Endothelial cell of umbilical vein (primary cell): Measurements from ENCODE around the gene EXOC3L1.

Experiments used
- CTCF ChIP-seq, 2 donors: IDR thresholded peaks; 1 replicate in 1 of 2; 2 replicates in 1 of 2; pipeline ENCODE4 v1.5.1; 2011; ENCODE audit warnings: low read length in 2 of 2, mild to moderate bottlenecking in 2 of 2, moderate library complexity in 2 of 2, control low read depth in 1 of 2, inconsistent platforms in 1 of 2, low read depth in 1 of 2; ENCODE audit not compliant: insufficient read depth in 1 of 2; ENCODE audit errors: extremely low read depth in 1 of 2
- EZH2 ChIP-seq: IDR thresholded peaks from 2 replicates; pipeline ENCODE4 v1.6.1; 2012; ENCODE audit warnings: borderline replicate concordance, low read depth, mild to moderate bottlenecking, moderate library complexity, low read length, inconsistent platforms; ENCODE audit not compliant: severe bottlenecking
- JUN ChIP-seq: IDR thresholded peaks from 2 replicates; pipeline ENCODE4 v1.6.1; 2011; ENCODE audit warnings: borderline replicate concordance, low read depth; ENCODE audit not compliant: insufficient read length, insufficient read depth
- POLR2A ChIP-seq: IDR thresholded peaks from 2 replicates; pipeline ENCODE4 v1.6.1; 2012; ENCODE audit warnings: low read depth, mild to moderate bottlenecking, control low read depth, low read length
- POLR2AphosphoS5 ChIP-seq: IDR thresholded peaks from 2 replicates; pipeline ENCODE4 v1.6.1; 2012; ENCODE audit warnings: low read depth, mild to moderate bottlenecking, control low read depth, low read length, moderate library complexity; ENCODE audit not compliant: insufficient read depth
- TF ChIP-seq, protein P1 (sequence below): IDR thresholded peaks from 2 replicates; pipeline ENCODE4 v1.6.1; 2011; ENCODE audit not compliant: insufficient read depth, insufficient read length

DNA sequence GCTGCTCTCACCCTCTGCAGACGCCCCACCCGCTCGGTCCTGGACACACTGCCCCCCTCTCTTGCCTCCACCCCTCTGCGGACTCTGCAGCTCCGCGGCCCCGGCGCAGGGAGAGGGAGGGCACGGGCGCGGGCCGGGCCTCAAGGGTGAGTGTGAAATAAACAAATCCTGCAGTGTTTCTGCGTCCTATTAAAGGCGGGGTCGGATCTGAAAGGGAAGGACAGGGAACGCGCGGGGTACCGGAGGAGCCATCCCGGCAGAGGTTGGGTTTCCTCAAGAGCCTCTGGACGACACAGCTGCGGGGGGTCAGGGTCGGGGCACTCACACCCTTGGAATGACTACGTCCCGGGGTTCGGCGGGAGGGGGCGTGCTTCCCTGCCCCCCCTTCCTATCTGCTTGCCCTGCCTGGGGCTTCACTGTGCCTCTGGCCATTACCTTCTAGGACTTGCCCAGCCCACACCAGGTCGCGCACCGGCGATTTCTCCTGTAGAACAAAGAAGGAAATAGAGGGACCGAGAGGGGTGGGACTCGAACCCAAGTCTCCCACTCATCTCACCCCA lies 25.9 kb downstream of the EXOC3L1 start:
- TF ChIP-seq CTCF (IDR thresholded peaks at IDR 0.05; ENCODE audit: extremely low read depth in 1 of 2, insufficient read depth in 1 of 2, low read depth in 1 of 2, low read length in 2 of 2) (no peak), POLR2A (no peak), JUN (no peak), POLR2AphosphoS5 (no peak), EZH2 (no peak)
- TF ChIP-seq, protein P1, sequence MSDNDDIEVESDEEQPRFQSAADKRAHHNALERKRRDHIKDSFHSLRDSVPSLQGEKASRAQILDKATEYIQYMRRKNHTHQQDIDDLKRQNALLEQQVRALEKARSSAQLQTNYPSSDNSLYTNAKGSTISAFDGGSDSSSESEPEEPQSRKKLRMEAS, result no peak
